Activated T-cell treated with anti-CD3 and anti-CD28 coated beads, Interleukin-2, amount 50 U/mL, for 72 hours (primary cell): ENCODE data around the gene CAMKMT. TPM values are rescaled to one million over a fixed set of nuclear protein-coding genes. Genes with fewer than 3 reads are reported as not detected.
A peak's percentile ranks its signal among the peaks of the same experiment; 100 is the strongest.

Experiments
- ATAC-seq, 2 donors: fragments of 150-1000 bp; cut with Tn5 transposase; replicated peaks in 1 of 2; 2 replicates each; pipeline ENCODE4 v1.10.0; 2021; ENCODE audit warnings: moderate library complexity in 2 of 2, mild to moderate bottlenecking in 1 of 2
- DNase-seq, 2 donors: peaks; one replicate each; pipeline ENCODE4 v3.0.0; 2021 to 2022; ENCODE audit warnings: mixed read lengths in 1 of 2
- H3K27ac Mint-ChIP-seq: one replicate; pipeline ENCODE4 v1.8.0; 2022; ENCODE audit warnings: mild to moderate bottlenecking, moderate library complexity, mixed read lengths
- H3K27me3 Mint-ChIP-seq: one replicate; pipeline ENCODE4 v1.8.0; 2022; ENCODE audit warnings: low read depth, mixed read lengths
- H3K36me3 Mint-ChIP-seq, 2 donors: one replicate each; pipeline ENCODE4 v1.8.0; 2022; ENCODE audit warnings: mixed read lengths in 2 of 2, mild to moderate bottlenecking in 1 of 2; ENCODE audit not compliant: insufficient read depth in 2 of 2
- H3K4me1 Mint-ChIP-seq: one replicate; pipeline ENCODE4 v1.8.0; 2022; ENCODE audit warnings: low read depth, mixed read lengths
- H3K4me3 Mint-ChIP-seq, 2 donors: one replicate each; pipeline ENCODE4 v1.8.0; 2022; ENCODE audit warnings: mild to moderate bottlenecking in 2 of 2, mixed read lengths in 2 of 2, moderate library complexity in 2 of 2
- H3K9me3 Mint-ChIP-seq, 2 donors: one replicate each; pipeline ENCODE4 v1.8.0; 2022; ENCODE audit warnings: mixed read lengths in 2 of 2
- total RNA-seq, 2 donors: library from RNA; stranded (reverse); gene quantifications; one replicate each; pipeline ENCODE4 v1.2.3, GENCODE V29; 2022

Gene CAMKMT
- total RNA-seq, 2 donors from 2014 or later: 26.1 to 26.5 TPM

DNA sequence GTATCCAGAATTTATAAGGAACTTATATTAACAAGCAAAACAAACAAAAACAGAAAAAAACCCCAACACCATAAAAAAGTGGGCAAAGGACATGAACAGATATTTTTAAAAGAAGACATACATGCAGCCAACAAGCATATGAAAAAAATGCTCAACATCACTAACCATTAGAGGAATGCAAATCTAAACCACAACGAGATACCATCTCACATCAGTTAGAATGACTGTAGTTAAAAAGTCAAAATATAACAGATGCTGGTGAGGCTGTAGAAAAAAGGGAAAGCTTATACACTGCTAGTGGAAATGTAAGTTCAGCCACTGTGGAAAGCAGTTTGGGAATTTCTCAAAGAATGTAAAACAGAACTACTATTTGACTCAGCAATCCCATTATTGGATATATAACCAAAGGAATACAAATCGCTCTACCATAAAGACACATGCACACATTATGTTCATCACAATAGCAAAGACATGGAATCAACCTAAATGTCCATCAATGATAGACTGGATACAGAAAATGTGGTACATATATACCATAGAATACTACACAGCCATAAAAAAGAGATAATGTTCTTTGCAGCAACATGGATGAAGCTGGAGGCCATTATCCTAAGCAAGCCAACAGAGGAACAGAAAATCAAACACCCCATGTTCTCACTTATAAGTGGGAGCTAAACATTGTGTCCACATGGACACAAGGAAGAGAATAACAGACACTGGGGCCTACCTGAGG is 25.8 kb upstream of the CAMKMT start:
- Mint-ChIP-seq H3K9me3 (peaks cover 0 to 4% of the 10 kb centered on the region in 2 donors), H3K4me1 (no peaks in the 10 kb centered on the region), H3K4me3 (no peak overlapping the region), H3K27ac (no peak overlapping the region), H3K36me3 (peaks cover 10 to 22% of the 10 kb centered on the region in 2 donors), H3K27me3 (no peaks in the 10 kb centered on the region)
- no peak for DNase-seq
- ATAC-seq: no peak

DNA sequence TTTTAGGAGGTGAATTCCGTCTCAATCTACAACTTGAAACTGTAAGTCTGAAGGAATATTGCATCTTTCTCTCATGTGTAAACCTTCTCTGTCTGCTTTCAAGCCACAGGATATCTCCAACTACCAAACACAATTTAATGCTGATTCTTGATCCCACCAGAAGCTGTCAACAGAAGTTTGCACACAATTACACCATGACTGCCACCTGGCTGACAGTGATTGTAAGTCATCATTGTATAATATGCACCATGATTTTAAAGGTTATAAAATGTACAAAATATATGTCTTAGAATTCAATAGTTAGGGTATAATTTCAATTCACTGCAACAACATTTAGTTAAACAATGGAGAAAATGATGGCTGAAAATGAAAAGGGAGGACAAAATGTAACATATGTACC is 18.9 kb upstream of the CAMKMT start:
- H3K4me1 Mint-ChIP-seq: no peaks in the 10 kb centered on the region
- no peaks in the 10 kb centered on the region for H3K27me3 Mint-ChIP-seq
- no peaks in the 10 kb centered on the region for H3K9me3 Mint-ChIP-seq
- no peak for DNase-seq
- H3K36me3 Mint-ChIP-seq: peaks cover 2 to 16% of the 10 kb centered on the region in 2 donors
- ATAC-seq: no peak
- H3K27ac Mint-ChIP-seq: no peak overlapping the region
- H3K4me3 Mint-ChIP-seq: no peak overlapping the region

DNA sequence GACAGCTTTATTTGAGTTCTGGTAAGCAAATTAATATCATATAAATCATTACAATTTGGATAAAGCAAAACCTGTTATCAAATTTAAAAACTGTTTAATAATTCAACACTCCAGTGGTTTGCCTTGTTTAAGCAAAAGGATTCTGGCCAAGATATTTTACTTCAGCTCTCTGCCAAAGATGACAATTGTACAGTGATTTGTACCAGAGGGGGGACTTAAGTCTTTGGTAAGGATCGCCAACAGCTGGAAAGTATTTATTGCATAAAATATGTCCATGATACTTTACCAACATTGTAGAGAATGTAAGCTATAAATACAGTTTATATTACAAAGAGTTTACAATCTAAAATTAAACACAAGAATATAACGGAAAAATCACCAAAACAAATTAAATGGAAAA is 14.2 kb upstream of the CAMKMT start:
- no peak overlapping the region for H3K4me3 Mint-ChIP-seq
- no peak for ATAC-seq

GRCh38 chr2:44348400-44348799 is 13.3 kb upstream of the CAMKMT start:
- Mint-ChIP-seq H3K27ac (no peak overlapping the region), H3K36me3 (peaks cover 2 to 9% of the 10 kb centered on the region in 2 donors), H3K9me3 (no peaks in the 10 kb centered on the region), H3K4me1 (peaks cover 5% of the 10 kb centered on the region), H3K4me3 (no peak overlapping the region), H3K27me3 (no peaks in the 10 kb centered on the region)
- ATAC-seq (no peak), DNase-seq (no peak)

More for the DNA sequence above, 14.2 kb upstream of the CAMKMT start:
- H3K27me3 Mint-ChIP-seq: no peaks in the 10 kb centered on the region
- H3K9me3 Mint-ChIP-seq: no peaks in the 10 kb centered on the region
- no peak overlapping the region for H3K27ac Mint-ChIP-seq
- peaks cover 2 to 9% of the 10 kb centered on the region in 2 donors for H3K36me3 Mint-ChIP-seq
- DNase-seq: no peak
- peaks cover 5% of the 10 kb centered on the region for H3K4me1 Mint-ChIP-seq

DNA sequence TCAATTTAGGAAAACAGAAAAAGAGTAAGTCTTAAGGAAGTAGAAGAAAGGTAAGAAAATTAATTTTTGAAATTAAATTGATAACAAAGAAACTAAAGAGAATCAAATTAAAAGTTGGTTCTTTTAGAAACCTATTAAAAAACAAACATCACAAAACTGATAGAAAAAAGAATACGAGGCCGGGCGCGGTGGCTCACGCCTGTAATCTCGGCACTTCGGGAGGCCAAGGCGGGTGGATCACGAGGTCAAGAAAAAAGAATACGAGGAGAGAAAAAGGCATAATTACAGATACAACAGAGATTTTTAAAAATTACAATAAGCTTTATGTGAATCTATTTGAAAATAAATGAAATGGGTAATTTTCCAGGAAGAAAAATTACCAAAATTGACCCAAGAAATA is 12.2 kb upstream of the CAMKMT start:
- H3K4me1 Mint-ChIP-seq: peaks cover 5% of the 10 kb centered on the region
- H3K36me3 Mint-ChIP-seq: peaks cover 0 to 6% of the 10 kb centered on the region in 2 donors
- H3K27ac Mint-ChIP-seq: no peak overlapping the region

DNA sequence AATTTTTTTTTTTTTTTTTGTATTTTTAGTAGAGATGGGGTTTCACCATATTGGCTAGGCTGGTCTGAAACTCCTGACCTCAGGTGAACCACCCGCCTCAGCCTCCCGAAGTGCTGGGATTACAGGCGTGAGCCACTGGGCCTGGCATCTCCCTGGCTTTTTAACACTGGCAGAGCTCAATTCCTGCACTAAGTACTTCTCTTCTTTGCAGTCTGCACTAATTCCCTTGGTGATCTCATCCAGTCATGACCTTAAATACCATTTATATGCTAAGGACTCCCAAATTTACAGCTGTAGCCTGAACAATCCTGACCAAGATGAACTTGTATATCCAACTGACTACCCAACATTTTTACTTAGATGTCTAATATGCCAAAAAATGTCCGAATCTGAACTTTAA is 10.7 kb upstream of the CAMKMT start:
- peaks cover 5% of the 10 kb centered on the region for H3K4me1 Mint-ChIP-seq
- no peak overlapping the region for H3K4me3 Mint-ChIP-seq
- ATAC-seq: no peak
- DNase-seq: no peak
- H3K9me3 Mint-ChIP-seq: no peaks in the 10 kb centered on the region
- H3K36me3 Mint-ChIP-seq: peaks cover 0 to 5% of the 10 kb centered on the region in 2 donors
- no peak overlapping the region for H3K27ac Mint-ChIP-seq
- H3K27me3 Mint-ChIP-seq: no peaks in the 10 kb centered on the region

More for the DNA sequence above, 12.2 kb upstream of the CAMKMT start:
- no peaks in the 10 kb centered on the region for H3K27me3 Mint-ChIP-seq
- DNase-seq (no peak), ATAC-seq (no peak)
- H3K4me3 Mint-ChIP-seq: no peak overlapping the region
- no peaks in the 10 kb centered on the region for H3K9me3 Mint-ChIP-seq

GRCh38 chr2:44351676-44352075 is 10.1 kb upstream of the CAMKMT start:
- Mint-ChIP-seq H3K36me3 (peaks cover 0 to 4% of the 10 kb centered on the region in 2 donors), H3K4me1 (peaks cover 5% of the 10 kb centered on the region), H3K27ac (peak overlapping the region; percentile 31), H3K9me3 (no peaks in the 10 kb centered on the region), H3K4me3 (no peak overlapping the region), H3K27me3 (no peaks in the 10 kb centered on the region)
- no peak for ATAC-seq
- DNase-seq: no peak

DNA sequence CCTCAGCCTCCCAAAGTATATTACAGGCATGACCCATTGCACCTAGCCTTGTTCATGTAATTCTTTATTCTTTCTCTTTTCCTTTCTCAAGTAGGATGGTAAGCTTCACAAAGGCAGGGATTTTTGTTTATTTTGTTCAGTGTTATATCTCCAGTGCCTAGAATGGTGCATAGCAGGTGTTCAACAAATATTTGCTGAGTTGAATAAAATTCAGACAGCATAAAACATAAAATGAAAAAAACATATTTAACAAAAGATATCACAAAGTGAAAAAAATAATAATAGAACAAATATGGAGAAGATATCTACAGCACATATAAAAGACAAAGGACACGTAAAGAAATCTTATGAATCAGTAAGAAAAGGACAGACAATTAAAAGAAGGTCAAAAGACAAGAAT is 9.2 kb upstream of the CAMKMT start:
- DNase-seq (no peak), ATAC-seq (no peak)
- Mint-ChIP-seq H3K27me3 (no peaks in the 10 kb centered on the region), H3K4me1 (peaks cover 5% of the 10 kb centered on the region), H3K4me3 (no peak overlapping the region), H3K27ac (no peak overlapping the region), H3K9me3 (no peaks in the 10 kb centered on the region), H3K36me3 (peaks cover 0 to 4% of the 10 kb centered on the region in 2 donors)

- no peak for ATAC-seq
- Mint-ChIP-seq H3K27me3 (no peaks in the 10 kb centered on the region), H3K9me3 (no peaks in the 10 kb centered on the region), H3K4me3 (no peak overlapping the region), H3K36me3 (peaks cover 0 to 6% of the 10 kb centered on the region in 2 donors), H3K4me1 (peaks cover 19% of the 10 kb centered on the region), H3K27ac (no peak overlapping the region)
- no peak for DNase-seq
Observed at GRCh38 chr2:44354761-44355160, 7.0 kb upstream of the CAMKMT start.

- H3K4me3 Mint-ChIP-seq: peak overlapping the region in 1 of 2 donors; percentile 61
- peaks cover 43% of the 10 kb centered on the region for H3K4me1 Mint-ChIP-seq
- peaks cover 2 to 12% of the 10 kb centered on the region in 2 donors for H3K36me3 Mint-ChIP-seq
- H3K9me3 Mint-ChIP-seq: no peaks in the 10 kb centered on the region
- no peak overlapping the region for H3K27ac Mint-ChIP-seq
- peak; percentile 58 to 67 for DNase-seq
- ATAC-seq: no peak
- H3K27me3 Mint-ChIP-seq: no peaks in the 10 kb centered on the region
Observed at GRCh38 chr2:44358503-44358902, 3.2 kb upstream of the CAMKMT start.

DNA sequence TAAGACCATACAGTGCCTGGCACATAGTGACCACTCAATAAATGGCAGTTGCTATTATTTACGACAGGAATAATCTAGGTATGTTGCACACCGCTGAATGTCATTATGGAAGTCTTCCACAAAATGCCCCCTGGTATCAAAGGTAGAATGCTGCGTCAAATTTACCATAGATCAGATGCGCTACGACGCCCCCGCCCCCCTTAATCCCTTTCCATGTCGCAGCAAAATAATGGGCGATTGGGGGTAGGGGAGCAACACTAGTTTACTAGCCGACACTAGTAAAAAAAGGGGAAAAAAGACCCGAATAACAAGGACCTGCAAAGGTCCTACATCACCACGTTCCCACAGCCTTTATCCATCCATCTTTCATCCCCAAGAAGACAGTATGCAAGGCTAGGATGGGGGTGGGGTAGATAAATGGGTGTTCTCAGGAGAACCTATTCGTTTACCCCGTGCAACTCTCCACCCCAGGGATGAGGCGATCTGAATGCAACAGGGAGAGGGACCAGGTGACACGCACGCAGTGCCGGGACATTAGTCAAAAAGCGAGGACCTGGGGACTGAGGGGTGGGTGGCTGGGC is 908 bp upstream of the CAMKMT start:
- ATAC-seq (peak; percentile 35 to 41), DNase-seq (peak in 1 of 2 donors; percentile 10)
- peaks cover 66% of the 10 kb centered on the region for H3K4me1 Mint-ChIP-seq
- H3K27me3 Mint-ChIP-seq: no peaks in the 10 kb centered on the region
- H3K4me3 Mint-ChIP-seq: peak overlapping the region; percentile 97 to 98
- peaks cover 6 to 14% of the 10 kb centered on the region in 2 donors for H3K36me3 Mint-ChIP-seq
- peak overlapping the region; percentile 100 for H3K27ac Mint-ChIP-seq
- H3K9me3 Mint-ChIP-seq: no peaks in the 10 kb centered on the region

GRCh38 chr2:44362207-44363015 is 664 bp downstream of the CAMKMT start:
- DNase-seq (peak; percentile 49 to 50), ATAC-seq (peak; percentile 27 to 36)
- peak overlapping the region; percentile 97 for H3K27ac Mint-ChIP-seq
- peaks cover 68% of the 10 kb centered on the region for H3K4me1 Mint-ChIP-seq
- H3K9me3 Mint-ChIP-seq: no peaks in the 10 kb centered on the region
- peak overlapping the region; percentile 97 to 98 for H3K4me3 Mint-ChIP-seq
- no peaks in the 10 kb centered on the region for H3K27me3 Mint-ChIP-seq
- peaks cover 6 to 14% of the 10 kb centered on the region in 2 donors for H3K36me3 Mint-ChIP-seq

DNA sequence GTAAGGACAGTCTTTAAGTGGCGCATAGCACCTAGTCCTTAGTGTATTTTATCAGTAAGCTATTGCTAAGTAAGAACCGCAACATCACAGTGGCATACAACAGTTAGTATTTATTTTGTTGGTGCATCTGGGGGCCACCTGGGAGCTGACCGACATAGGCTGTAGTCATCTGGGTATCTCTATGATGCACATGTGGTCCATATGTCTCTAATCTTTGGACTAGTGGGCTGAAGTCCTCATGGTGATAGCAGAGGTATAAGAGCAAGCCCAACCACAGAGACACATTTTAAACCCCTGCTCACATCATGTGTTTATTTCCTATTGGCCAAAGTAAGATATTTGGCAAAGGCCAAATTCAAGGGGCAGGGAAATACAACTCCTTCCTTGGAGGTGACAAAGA is 2.9 kb downstream of the CAMKMT start:
- no peaks in the 10 kb centered on the region for H3K27me3 Mint-ChIP-seq
- no peaks in the 10 kb centered on the region for H3K9me3 Mint-ChIP-seq
- peak overlapping the region in 1 of 2 donors; percentile 77 for H3K4me3 Mint-ChIP-seq
- peaks cover 5 to 14% of the 10 kb centered on the region in 2 donors for H3K36me3 Mint-ChIP-seq
- ATAC-seq: no peak
- H3K4me1 Mint-ChIP-seq: peaks cover 70% of the 10 kb centered on the region
- no peak overlapping the region for H3K27ac Mint-ChIP-seq
- DNase-seq: no peak
